Endothelial cell (in vitro differentiated cells): Measurements from ENCODE around the gene RNF182. TPM values are rescaled to one million over a fixed set of nuclear protein-coding genes. Genes with fewer than 3 reads are reported as not detected.

Experiments used
- DNase-seq: peaks from one replicate; pipeline ENCODE4 v3.0.0; 2021; ENCODE audit warnings: low spot score
- H3K27ac Mint-ChIP-seq: one replicate; pipeline ENCODE4 v1.8.0; 2021; ENCODE audit warnings: mixed read lengths, inconsistent platforms; ENCODE audit not compliant: unreplicated experiment
- H3K27me3 Mint-ChIP-seq: one replicate; pipeline ENCODE4 v1.8.0; 2021; ENCODE audit warnings: mild to moderate bottlenecking, moderate library complexity, mixed read lengths, inconsistent platforms; ENCODE audit not compliant: unreplicated experiment
- H3K36me3 Mint-ChIP-seq: one replicate; pipeline ENCODE4 v1.8.0; 2021; ENCODE audit warnings: mild to moderate bottlenecking, low read depth, mixed read lengths, inconsistent platforms; ENCODE audit not compliant: unreplicated experiment
- H3K4me1 Mint-ChIP-seq: one replicate; pipeline ENCODE4 v1.8.0; 2021; ENCODE audit warnings: mild to moderate bottlenecking, mixed read lengths, inconsistent platforms; ENCODE audit not compliant: unreplicated experiment
- H3K4me3 Mint-ChIP-seq: one replicate; pipeline ENCODE4 v1.8.0; 2021; ENCODE audit warnings: mild to moderate bottlenecking, mixed read lengths, inconsistent platforms; ENCODE audit not compliant: unreplicated experiment
- H3K9me3 Mint-ChIP-seq: one replicate; pipeline ENCODE4 v1.8.0; 2021; ENCODE audit warnings: mixed read lengths, inconsistent platforms; ENCODE audit not compliant: unreplicated experiment
- total RNA-seq: library from RNA; stranded (reverse); fragmentation: NEBNext Ultra II Directional; extraction: Animal tissue kit (Norgen Biotek cat#: 25700); gene quantifications from one replicate; pipeline ENCODE4 v1.2.1, GENCODE V29; 2021; ENCODE audit not compliant: unreplicated experiment
- TF ChIP-seq, protein P1 (sequence below): fragments of 200-600 bp; sonication (generic); IDR thresholded peaks from one replicate; pipeline ENCODE4 v1.5.0; 2021; ENCODE audit warnings: antibody characterized with exemption; ENCODE audit not compliant: unreplicated experiment

RNF182 gene
- total RNA-seq, 1 donor from 2014 or later: 2.7 TPM

DNA sequence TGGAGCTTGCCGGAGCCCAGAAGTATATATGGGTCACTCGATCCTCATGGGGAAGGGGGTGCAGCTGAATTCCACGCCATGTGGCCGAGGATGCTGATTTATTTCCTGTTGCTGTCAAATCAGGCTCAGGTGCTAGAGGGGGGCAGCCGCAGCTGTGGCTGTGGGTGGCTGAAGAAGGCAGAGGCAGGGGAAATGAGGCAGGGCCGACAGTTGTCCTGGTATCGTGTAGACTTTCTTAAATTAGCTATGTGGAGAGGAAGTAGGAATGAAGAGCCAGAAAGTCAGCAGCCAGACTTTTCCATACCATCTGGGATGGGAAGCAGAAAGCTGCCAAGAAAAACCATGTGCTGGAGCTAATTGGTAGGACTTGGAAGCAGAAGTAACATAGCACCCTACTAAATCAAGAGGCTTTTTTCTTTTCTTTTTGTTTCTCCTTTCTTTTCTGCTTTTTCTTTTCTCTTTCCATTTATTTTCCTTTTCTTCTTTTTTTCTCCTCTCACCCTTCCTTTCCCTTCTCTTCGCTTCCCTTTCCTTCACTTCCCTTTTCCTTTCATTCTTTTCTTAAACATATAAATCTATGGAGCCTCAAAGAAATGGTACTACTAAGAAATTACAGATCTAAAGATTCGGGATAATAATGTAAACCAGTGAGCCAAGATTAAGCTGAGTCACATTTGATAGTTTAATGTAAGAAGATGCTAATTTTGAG lies 102.2 kb downstream of the RNF182 start:
- DNase-seq: no peak
- TF ChIP-seq, protein P1, sequence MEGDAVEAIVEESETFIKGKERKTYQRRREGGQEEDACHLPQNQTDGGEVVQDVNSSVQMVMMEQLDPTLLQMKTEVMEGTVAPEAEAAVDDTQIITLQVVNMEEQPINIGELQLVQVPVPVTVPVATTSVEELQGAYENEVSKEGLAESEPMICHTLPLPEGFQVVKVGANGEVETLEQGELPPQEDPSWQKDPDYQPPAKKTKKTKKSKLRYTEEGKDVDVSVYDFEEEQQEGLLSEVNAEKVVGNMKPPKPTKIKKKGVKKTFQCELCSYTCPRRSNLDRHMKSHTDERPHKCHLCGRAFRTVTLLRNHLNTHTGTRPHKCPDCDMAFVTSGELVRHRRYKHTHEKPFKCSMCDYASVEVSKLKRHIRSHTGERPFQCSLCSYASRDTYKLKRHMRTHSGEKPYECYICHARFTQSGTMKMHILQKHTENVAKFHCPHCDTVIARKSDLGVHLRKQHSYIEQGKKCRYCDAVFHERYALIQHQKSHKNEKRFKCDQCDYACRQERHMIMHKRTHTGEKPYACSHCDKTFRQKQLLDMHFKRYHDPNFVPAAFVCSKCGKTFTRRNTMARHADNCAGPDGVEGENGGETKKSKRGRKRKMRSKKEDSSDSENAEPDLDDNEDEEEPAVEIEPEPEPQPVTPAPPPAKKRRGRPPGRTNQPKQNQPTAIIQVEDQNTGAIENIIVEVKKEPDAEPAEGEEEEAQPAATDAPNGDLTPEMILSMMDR: no peak
- Mint-ChIP-seq H3K9me3 (no peaks in the 10 kb centered on the region), H3K4me1 (peaks cover 30% of the 10 kb centered on the region), H3K36me3 (no peaks in the 10 kb centered on the region), H3K27ac (no peak overlapping the region), H3K27me3 (peaks cover 4% of the 10 kb centered on the region), H3K4me3 (no peak overlapping the region)

DNA sequence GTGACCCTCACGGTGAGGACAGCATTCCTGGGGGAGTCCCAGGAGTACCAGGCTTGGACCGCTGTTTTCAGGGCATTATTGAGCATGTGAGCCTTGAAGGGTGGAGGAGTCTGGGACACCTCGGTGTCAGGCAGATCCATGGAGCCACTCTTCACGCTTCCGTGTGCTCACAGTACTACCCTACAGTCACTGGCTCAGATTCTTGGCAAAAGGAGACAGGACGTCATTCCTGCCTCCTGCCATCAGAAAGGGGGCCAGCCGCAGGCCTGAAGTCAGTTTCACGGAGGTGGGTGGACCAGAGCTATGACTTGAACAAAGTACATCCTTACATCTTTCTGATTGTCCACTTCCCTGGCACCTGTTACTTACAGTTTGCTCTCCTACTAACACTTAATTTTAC lies 103.9 kb downstream of the RNF182 start:
- Mint-ChIP-seq H3K36me3 (no peaks in the 10 kb centered on the region), H3K4me1 (peaks cover 30% of the 10 kb centered on the region), H3K27me3 (peaks cover 3% of the 10 kb centered on the region), H3K9me3 (no peaks in the 10 kb centered on the region), H3K27ac (no peak overlapping the region), H3K4me3 (no peak overlapping the region)
- TF ChIP-seq, protein P1: no peak
- no peak for DNase-seq

DNA sequence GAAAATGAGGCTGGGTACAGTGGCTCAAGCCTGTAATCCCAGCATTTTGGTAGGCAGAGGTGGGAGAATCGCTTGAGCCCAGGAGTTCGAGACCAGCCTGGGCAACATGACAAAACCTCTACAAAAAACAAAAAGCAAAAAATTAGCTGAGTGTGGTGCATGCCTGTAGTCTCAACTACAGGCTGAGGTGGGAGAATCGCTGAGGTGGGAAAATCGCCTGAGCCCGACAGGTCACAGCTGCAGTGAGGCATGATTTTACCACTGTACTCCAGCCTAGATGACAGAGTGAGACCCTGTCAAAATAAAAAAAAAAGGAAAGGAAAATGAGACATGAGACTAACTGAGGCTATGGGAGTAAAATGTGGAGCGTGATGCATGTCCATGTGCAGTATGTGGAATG lies 104.9 kb downstream of the RNF182 start:
- TF ChIP-seq, protein P1: no peak
- no peak for DNase-seq
- H3K4me1 Mint-ChIP-seq: peaks cover 24% of the 10 kb centered on the region
- no peak overlapping the region for H3K4me3 Mint-ChIP-seq
- no peaks in the 10 kb centered on the region for H3K36me3 Mint-ChIP-seq
- H3K27me3 Mint-ChIP-seq: no peaks in the 10 kb centered on the region
- H3K27ac Mint-ChIP-seq: no peak overlapping the region
- H3K9me3 Mint-ChIP-seq: no peaks in the 10 kb centered on the region

Other genes starting within 250 kb of the RNF182 start
- gene RANBP9, start 213.1 kb upstream of the RNF182 start, total RNA-seq: 64.7 TPM
- 39.7 TPM for gene MCUR1, start 110.4 kb upstream of the RNF182 start, total RNA-seq
- 4.3 TPM for gene CD83, start 192.8 kb downstream of the RNF182 start, total RNA-seq